ENCODE measurements around the gene PEX11A.

PEX11A gene

GRCh38 chr15:89662893-89663626, 27.5 kb downstream of the PEX11A start:
- POLR2A ChIA-PET, result interaction anchor here (1.2 kb wide), 1 partner anchor 10 kb away, joined by 4 read pairs; no protein-coding TSS in a partner anchor

GRCh38 chr15:89660556-89660955, 30.0 kb downstream of the PEX11A start:
- ChIA-PET POLR2A (no interaction called here), CTCF (no interaction called here)
- DNase-seq (ENCODE audit: extremely low spot score), result no peak
- no peak for TF ChIP-seq SP1 (IDR thresholded peaks at IDR 0.05)

More at GRCh38 chr15:89662893-89663626, 27.5 kb downstream of the PEX11A start:
- CTCF ChIA-PET, result interaction anchor here (1.3 to 2.5 kb wide), 3 partner anchors 9 to 16 kb away, joined by 4 to 17 read pairs (median 7); no protein-coding TSS in a partner anchor
- no peak for TF ChIP-seq TARDBP (IDR thresholded peaks at IDR 0.05)
- no peak for TF ChIP-seq SUZ12 (IDR thresholded peaks at IDR 0.05)
- TF ChIP-seq FOXA1 (IDR thresholded peaks at IDR 0.05), result no peak
- no peak for TF ChIP-seq ELF4 (IDR thresholded peaks at IDR 0.05)
- TF ChIP-seq ARNT (IDR thresholded peaks at IDR 0.05), result no peak
- no peak for TF ChIP-seq BHLHE40 (IDR thresholded peaks at IDR 0.05; ENCODE audit: borderline replicate concordance)
- no peak for TF ChIP-seq FOXM1 (IDR thresholded peaks at IDR 0.05; ENCODE audit: borderline replicate concordance)
- TF ChIP-seq SP1 (IDR thresholded peaks at IDR 0.05), result no peak
- no peak for TF ChIP-seq LEF1 (IDR thresholded peaks at IDR 0.05; ENCODE audit: borderline replicate concordance)
- no peak for TF ChIP-seq PKNOX1 (IDR thresholded peaks at IDR 0.05)
- no peak for TF ChIP-seq L3MBTL2 (conservative IDR thresholded peaks at IDR 0.05)
- DNase-seq (ENCODE audit: extremely low spot score), result no peak

DNA sequence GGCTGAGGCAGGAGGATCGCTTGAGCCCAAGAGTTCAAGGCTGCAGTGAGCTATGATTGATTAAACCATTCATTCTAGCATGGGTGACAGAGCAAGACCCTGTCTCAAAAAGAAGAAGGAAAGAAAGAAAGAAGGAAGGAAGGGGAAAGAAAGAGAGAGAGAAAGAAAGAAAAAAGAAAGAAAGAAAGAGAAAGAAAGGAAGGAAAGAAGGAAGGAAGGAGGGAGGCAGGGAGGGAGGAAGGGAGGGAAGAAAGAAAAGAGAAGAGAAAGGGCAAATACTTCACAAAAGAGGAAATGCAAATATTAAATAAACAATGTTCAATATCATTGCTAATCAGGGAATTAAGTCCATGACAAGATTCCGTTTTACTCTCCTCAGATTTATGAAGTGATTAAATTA, 31.3 kb downstream of the PEX11A start:
- ChIA-PET CTCF (interaction anchor here (0.8 to 3.4 kb wide), 3 partner anchors 11 to 236 kb away, joined by 3 to 12 read pairs (median 11); no protein-coding TSS in a partner anchor), POLR2A (no interaction called here)
- no peak for DNase-seq (ENCODE audit: extremely low spot score)
- TF ChIP-seq ELF4 (IDR thresholded peaks at IDR 0.05) (no peak), SP1 (IDR thresholded peaks at IDR 0.05) (no peak), NFRKB (IDR thresholded peaks at IDR 0.05) (no peak), TARDBP (IDR thresholded peaks at IDR 0.05) (no peak), LEF1 (IDR thresholded peaks at IDR 0.05; ENCODE audit: borderline replicate concordance) (no peak), L3MBTL2 (conservative IDR thresholded peaks at IDR 0.05) (no peak), FOXA1 (IDR thresholded peaks at IDR 0.05) (no peak), ZNF384 (IDR thresholded peaks at IDR 0.05) (no peak), FOXM1 (IDR thresholded peaks at IDR 0.05; ENCODE audit: borderline replicate concordance) (no peak), CTBP1 (IDR thresholded peaks at IDR 0.05; ENCODE audit: borderline replicate concordance) (no peak), BHLHE40 (IDR thresholded peaks at IDR 0.05; ENCODE audit: borderline replicate concordance) (no peak), HDGF (IDR thresholded peaks at IDR 0.05; ENCODE audit: borderline replicate concordance) (no peak), PKNOX1 (IDR thresholded peaks at IDR 0.05) (no peak), SUZ12 (IDR thresholded peaks at IDR 0.05) (no peak), ARNT (IDR thresholded peaks at IDR 0.05) (no peak), FOXK2 (IDR thresholded peaks at IDR 0.05) (no peak)

DNA sequence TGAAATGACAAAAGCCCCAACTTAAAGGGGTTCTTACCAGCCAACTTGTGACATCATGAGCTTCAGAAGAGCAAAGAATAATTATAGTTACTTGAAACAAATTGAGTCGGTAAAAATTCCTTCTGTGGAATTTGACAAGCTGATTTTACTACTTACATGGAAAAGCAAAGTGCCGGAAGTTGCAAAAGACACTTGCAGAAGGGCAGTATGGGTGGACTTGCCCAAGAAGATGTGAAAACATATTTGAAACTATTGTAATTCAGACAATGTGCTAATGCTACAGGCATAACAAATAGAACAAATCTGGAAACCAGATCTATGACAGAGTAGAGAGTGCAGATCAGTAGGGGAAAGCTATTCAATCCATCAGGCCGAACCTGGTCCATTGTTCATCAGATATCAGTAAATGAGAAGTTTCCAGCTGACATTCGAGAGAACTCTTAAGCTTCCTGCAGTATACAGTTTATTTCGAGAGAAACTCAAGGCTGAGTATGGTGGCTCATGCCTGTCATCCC, 32.8 kb downstream of the PEX11A start:
- DNase-seq (ENCODE audit: extremely low spot score), result no peak
- CTCF ChIA-PET, result interaction anchor here (0.9 to 3.4 kb wide), 3 partner anchors 11 to 15 kb away, joined by 4 to 12 read pairs (median 11); no protein-coding TSS in a partner anchor
- POLR2A ChIA-PET, result interaction anchor here (1.1 to 1.3 kb wide), 2 partner anchors 13 to 83 kb away, joined by 3 to 4 read pairs; partner anchors contain the start of gene TICRR
- TF ChIP-seq FOXM1 (IDR thresholded peaks at IDR 0.05; ENCODE audit: borderline replicate concordance) (no peak), TARDBP (IDR thresholded peaks at IDR 0.05) (no peak), L3MBTL2 (conservative IDR thresholded peaks at IDR 0.05) (no peak), FOXK2 (IDR thresholded peaks at IDR 0.05) (no peak), NFRKB (IDR thresholded peaks at IDR 0.05) (no peak), FOXA1 (IDR thresholded peaks at IDR 0.05) (no peak), BHLHE40 (IDR thresholded peaks at IDR 0.05; ENCODE audit: borderline replicate concordance) (no peak), SP1 (IDR thresholded peaks at IDR 0.05) (no peak), ELF4 (IDR thresholded peaks at IDR 0.05) (no peak), PKNOX1 (IDR thresholded peaks at IDR 0.05) (no peak), ZNF384 (IDR thresholded peaks at IDR 0.05) (no peak), ARNT (IDR thresholded peaks at IDR 0.05) (no peak), HDGF (IDR thresholded peaks at IDR 0.05; ENCODE audit: borderline replicate concordance) (no peak), SUZ12 (IDR thresholded peaks at IDR 0.05) (no peak), LEF1 (IDR thresholded peaks at IDR 0.05; ENCODE audit: borderline replicate concordance) (no peak), CTBP1 (IDR thresholded peaks at IDR 0.05; ENCODE audit: borderline replicate concordance) (no peak)

GRCh38 chr15:89656116-89656815, 34.3 kb downstream of the PEX11A start:
- ChIA-PET POLR2A (interaction anchor here (0.8 to 1.2 kb wide), 2 partner anchors 10 to 81 kb away, joined by 4 read pairs; partner anchors contain the start of gene TICRR), CTCF (interaction anchor here (3.4 kb wide), 1 partner anchor 9 kb away, joined by 12 read pairs; no protein-coding TSS in a partner anchor)
- TF ChIP-seq HDGF (IDR thresholded peaks at IDR 0.05; ENCODE audit: borderline replicate concordance), result no peak
- TF ChIP-seq ARNT (IDR thresholded peaks at IDR 0.05), result no peak
- TF ChIP-seq L3MBTL2 (conservative IDR thresholded peaks at IDR 0.05), result no peak
- no peak for TF ChIP-seq SUZ12 (IDR thresholded peaks at IDR 0.05)
- no peak for TF ChIP-seq LEF1 (IDR thresholded peaks at IDR 0.05; ENCODE audit: borderline replicate concordance)
- no peak for TF ChIP-seq FOXA1 (IDR thresholded peaks at IDR 0.05)
- TF ChIP-seq TARDBP (IDR thresholded peaks at IDR 0.05), result no peak
- no peak for TF ChIP-seq CTBP1 (IDR thresholded peaks at IDR 0.05; ENCODE audit: borderline replicate concordance)
- no peak for TF ChIP-seq PKNOX1 (IDR thresholded peaks at IDR 0.05)
- TF ChIP-seq FOXK2 (IDR thresholded peaks at IDR 0.05), result no peak
- no peak for TF ChIP-seq SP1 (IDR thresholded peaks at IDR 0.05)
- TF ChIP-seq ELF4 (IDR thresholded peaks at IDR 0.05), result no peak
- TF ChIP-seq ZNF384 (IDR thresholded peaks at IDR 0.05), result no peak
- no peak for TF ChIP-seq FOXM1 (IDR thresholded peaks at IDR 0.05; ENCODE audit: borderline replicate concordance)
- TF ChIP-seq NFRKB (IDR thresholded peaks at IDR 0.05), result no peak
- no peak for TF ChIP-seq BHLHE40 (IDR thresholded peaks at IDR 0.05; ENCODE audit: borderline replicate concordance)
- DNase-seq (ENCODE audit: extremely low spot score), result no peak
